ENCODE measurements around the gene POLR3C.
A peak's percentile ranks its signal among the peaks of the same experiment; 100 is the strongest.

Gene POLR3C

DNA sequence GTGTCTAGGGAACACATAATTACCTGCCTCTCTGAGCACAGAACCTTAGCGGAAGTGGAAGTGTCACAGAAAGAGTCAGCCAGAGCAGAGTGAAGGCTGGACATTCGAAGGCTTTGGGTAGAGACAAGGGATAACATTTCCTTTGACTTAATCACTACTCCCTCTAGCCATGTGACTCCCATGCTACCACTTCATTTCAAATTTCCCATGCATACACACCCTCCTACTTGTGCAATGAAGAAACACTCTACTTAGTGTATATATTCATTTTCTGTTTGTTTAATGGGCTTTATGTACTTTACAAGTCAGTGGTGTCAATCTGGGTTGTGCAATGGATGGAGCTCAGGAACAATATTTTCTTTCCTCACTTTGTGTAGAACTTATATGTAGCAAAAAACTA lies 54.7 kb downstream of the POLR3C start:
- H3K4me3 ChIP-seq (ENCODE audit: low read depth, low read length): no peak overlapping the region
- DNase-seq (ENCODE audit: low read depth): no peak
- TF ChIP-seq, protein P1, sequence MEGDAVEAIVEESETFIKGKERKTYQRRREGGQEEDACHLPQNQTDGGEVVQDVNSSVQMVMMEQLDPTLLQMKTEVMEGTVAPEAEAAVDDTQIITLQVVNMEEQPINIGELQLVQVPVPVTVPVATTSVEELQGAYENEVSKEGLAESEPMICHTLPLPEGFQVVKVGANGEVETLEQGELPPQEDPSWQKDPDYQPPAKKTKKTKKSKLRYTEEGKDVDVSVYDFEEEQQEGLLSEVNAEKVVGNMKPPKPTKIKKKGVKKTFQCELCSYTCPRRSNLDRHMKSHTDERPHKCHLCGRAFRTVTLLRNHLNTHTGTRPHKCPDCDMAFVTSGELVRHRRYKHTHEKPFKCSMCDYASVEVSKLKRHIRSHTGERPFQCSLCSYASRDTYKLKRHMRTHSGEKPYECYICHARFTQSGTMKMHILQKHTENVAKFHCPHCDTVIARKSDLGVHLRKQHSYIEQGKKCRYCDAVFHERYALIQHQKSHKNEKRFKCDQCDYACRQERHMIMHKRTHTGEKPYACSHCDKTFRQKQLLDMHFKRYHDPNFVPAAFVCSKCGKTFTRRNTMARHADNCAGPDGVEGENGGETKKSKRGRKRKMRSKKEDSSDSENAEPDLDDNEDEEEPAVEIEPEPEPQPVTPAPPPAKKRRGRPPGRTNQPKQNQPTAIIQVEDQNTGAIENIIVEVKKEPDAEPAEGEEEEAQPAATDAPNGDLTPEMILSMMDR (IDR thresholded peaks at IDR 0.05; ENCODE audit: low read depth, low read length): no peak
- TF ChIP-seq POLR2A (IDR thresholded peaks at IDR 0.05; ENCODE audit: extremely low read depth, insufficient read length): no peak
- TF ChIP-seq MYC (IDR thresholded peaks at IDR 0.05; ENCODE audit: low read depth, low read length): no peak
- TF ChIP-seq, protein P2, sequence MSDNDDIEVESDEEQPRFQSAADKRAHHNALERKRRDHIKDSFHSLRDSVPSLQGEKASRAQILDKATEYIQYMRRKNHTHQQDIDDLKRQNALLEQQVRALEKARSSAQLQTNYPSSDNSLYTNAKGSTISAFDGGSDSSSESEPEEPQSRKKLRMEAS (IDR thresholded peaks at IDR 0.05; ENCODE audit: low read depth, low read length): no peak

DNA sequence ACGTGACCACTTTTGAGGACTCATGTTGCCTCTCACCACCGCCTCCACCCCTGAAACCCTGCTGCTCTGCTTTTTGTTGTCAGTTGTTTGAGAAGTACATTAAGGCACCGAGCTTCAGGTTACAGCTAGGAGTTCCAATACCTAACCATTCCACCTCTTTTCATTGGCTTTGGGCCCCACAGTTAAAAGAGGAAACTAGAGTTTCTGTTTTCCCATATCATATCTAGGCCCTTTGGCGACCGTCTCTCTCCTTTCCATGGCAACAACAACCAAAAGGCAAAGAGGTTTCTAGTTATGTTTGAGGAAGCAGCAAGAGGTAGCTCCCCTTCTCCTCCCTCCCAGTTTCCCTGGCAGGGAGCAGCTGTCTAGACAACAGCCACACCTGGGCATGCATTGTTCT lies 55.8 kb downstream of the POLR3C start:
- H3K4me3 ChIP-seq (ENCODE audit: low read depth, low read length): no peak overlapping the region
- DNase-seq (ENCODE audit: low read depth): no peak
- TF ChIP-seq, protein P1 (IDR thresholded peaks at IDR 0.05; ENCODE audit: low read depth, low read length): no peak
- TF ChIP-seq MYC (IDR thresholded peaks at IDR 0.05; ENCODE audit: low read depth, low read length) (no peak), POLR2A (IDR thresholded peaks at IDR 0.05; ENCODE audit: extremely low read depth, insufficient read length) (no peak)
- TF ChIP-seq, protein P2 (IDR thresholded peaks at IDR 0.05; ENCODE audit: low read depth, low read length): no peak

DNA sequence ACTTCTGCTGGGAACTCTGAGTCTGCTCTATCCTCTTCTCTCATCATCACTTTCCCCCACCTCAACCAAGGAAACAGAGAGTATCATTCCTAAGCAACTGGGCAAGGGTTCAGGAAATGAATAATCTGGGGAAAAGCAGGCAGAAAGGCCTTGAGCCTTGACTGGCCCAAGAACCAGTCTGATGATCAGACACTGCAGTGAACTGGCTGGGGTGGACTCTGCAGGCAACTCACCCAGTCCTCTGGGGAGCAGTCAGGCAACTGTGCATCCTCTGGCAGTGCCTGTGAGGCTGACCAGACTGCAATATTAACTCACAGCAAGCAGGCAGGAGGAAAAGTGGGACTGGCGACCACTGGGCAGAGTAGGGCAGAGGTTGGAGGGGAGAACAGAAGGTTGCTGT lies 60.7 kb downstream of the POLR3C start:
- TF ChIP-seq, protein P2 (IDR thresholded peaks at IDR 0.05; ENCODE audit: low read depth, low read length): no peak
- TF ChIP-seq, protein P1 (IDR thresholded peaks at IDR 0.05; ENCODE audit: low read depth, low read length): no peak
- TF ChIP-seq POLR2A (IDR thresholded peaks at IDR 0.05; ENCODE audit: extremely low read depth, insufficient read length): no peak
- TF ChIP-seq MYC (IDR thresholded peaks at IDR 0.05; ENCODE audit: low read depth, low read length): no peak
- H3K4me3 ChIP-seq (ENCODE audit: low read depth, low read length): no peak overlapping the region
- DNase-seq (ENCODE audit: low read depth): no peak

DNA sequence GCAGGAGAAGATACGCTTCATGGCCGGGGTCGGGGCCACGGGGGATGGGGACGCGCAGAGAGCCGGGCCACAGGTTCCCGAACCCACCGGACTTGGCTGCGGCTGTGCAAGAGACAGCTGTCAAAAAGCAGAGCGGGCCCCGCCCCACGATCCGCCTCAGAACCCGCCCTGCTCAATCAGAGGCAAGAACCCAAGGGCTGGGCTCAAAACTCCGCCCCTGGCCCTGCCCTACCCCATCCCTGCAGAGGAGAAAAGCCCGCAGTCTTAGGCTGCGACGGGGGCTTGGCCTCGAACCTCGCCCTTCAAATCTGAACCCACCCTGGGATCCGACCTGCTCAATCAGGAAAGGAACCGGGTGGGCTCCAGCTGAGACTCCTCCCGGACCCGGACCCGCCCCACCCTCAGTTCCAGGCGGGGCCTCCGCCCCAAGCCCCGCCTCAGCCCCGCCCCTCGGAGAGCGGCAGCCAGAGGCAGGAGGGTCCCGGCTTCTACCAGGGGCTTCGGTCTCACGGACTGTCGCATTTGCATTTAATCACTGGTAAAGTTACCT lies 61.8 kb downstream of the POLR3C start, which contains the start of gene ANKRD35:
Gene ANKRD35, minus strand, starts transcription at position 129 of the 550 bp plus-strand sequence. Its CDS starts 108 bp downstream, at position 21.
- peak; percentile 72 for DNase-seq (ENCODE audit: low read depth)
- H3K4me3 ChIP-seq (ENCODE audit: low read depth, low read length): no peak within 1 kb of the TSS
- no peak for TF ChIP-seq MYC (IDR thresholded peaks at IDR 0.05; ENCODE audit: low read depth, low read length)
- TF ChIP-seq POLR2A (IDR thresholded peaks at IDR 0.05; ENCODE audit: extremely low read depth, insufficient read length): no peak
- TF ChIP-seq, protein P2 (IDR thresholded peaks at IDR 0.05; ENCODE audit: low read depth, low read length): no peak
- TF ChIP-seq, protein P1 (IDR thresholded peaks at IDR 0.05; ENCODE audit: low read depth, low read length): no peak

DNA sequence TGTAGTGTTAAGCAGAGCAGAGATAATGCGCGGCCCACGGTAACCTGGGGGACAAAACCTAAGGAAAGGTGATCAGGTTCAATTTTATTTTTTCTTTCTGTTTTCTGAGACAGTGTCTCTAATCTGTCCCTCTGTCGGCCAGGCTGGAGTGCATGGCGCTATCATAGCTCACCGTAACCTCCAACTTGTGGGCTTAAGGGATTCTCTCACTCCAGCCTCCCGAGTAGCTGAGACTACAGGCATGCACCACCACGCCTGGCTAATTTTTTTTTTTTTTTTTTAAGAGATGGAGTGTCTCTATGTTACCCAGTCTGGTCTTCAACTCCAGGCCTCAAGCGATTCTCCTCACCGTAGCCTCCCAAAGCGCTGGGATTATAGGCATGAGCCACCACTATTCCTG lies 62.4 kb downstream of the POLR3C start:
- H3K4me3 ChIP-seq (ENCODE audit: low read depth, low read length): no peak overlapping the region
- TF ChIP-seq, protein P2 (IDR thresholded peaks at IDR 0.05; ENCODE audit: low read depth, low read length): no peak
- TF ChIP-seq POLR2A (IDR thresholded peaks at IDR 0.05; ENCODE audit: extremely low read depth, insufficient read length) (no peak), MYC (IDR thresholded peaks at IDR 0.05; ENCODE audit: low read depth, low read length) (no peak)
- TF ChIP-seq, protein P1 (IDR thresholded peaks at IDR 0.05; ENCODE audit: low read depth, low read length): no peak
- no peak for DNase-seq (ENCODE audit: low read depth)

Measured in NB4 (cell line).